ENCODE data around the gene FBXL16. TPM values are rescaled to one million over a fixed set of nuclear protein-coding genes. Genes with fewer than 3 reads are reported as not detected.

FBXL16 gene
- total RNA-seq, 1 experiment from 2014 or later, result 1.3 TPM

DNA sequence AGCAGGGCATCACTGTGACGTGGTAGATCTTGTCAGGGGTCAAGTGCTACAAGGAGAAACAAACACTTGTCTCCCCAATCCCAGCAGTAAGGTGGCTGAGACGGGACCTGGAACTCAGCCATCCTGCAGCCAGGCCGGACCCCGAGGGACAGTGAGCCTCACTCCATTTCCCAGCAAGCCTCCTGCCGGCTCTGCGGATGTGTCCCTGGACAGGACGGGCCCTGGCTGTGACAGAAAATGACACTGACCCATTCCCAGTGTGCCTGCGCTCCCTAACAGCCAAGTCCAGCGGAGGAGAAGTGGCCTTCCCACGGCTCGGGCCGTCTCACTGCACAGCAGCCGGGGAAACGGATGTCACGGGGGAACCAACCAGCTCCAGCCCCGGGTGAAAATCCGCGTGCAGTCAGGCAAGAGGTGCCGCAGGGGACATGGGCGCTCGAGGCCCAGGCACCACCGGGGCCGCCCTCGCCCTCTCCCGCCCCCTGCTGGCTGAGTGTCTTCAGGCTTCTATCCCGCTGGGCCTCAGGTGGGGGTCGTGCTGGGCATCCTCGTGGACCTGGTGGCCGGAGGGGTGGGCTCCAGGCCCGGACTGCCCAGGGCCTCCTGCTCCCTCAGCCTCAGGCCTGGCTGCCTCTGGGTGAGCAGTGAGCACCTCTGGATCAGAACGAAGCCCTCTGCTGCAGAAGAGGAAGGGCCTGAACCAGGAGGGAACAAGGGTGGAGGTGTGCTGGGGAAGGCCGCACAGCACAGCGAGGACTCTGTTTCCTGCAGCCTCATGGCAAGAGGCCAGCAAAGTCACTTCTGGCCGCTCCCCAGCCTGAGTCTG lies 28.0 kb upstream of the FBXL16 start:
- TF ChIP-seq, protein P1, sequence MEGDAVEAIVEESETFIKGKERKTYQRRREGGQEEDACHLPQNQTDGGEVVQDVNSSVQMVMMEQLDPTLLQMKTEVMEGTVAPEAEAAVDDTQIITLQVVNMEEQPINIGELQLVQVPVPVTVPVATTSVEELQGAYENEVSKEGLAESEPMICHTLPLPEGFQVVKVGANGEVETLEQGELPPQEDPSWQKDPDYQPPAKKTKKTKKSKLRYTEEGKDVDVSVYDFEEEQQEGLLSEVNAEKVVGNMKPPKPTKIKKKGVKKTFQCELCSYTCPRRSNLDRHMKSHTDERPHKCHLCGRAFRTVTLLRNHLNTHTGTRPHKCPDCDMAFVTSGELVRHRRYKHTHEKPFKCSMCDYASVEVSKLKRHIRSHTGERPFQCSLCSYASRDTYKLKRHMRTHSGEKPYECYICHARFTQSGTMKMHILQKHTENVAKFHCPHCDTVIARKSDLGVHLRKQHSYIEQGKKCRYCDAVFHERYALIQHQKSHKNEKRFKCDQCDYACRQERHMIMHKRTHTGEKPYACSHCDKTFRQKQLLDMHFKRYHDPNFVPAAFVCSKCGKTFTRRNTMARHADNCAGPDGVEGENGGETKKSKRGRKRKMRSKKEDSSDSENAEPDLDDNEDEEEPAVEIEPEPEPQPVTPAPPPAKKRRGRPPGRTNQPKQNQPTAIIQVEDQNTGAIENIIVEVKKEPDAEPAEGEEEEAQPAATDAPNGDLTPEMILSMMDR (IDR thresholded peaks at IDR 0.05; ENCODE audit: unreplicated experiment), result no peak
- no peak for DNase-seq
- Mint-ChIP-seq H3K4me1 (ENCODE audit: low read depth, unreplicated experiment) (no peaks in the 10 kb centered on the region), H3K36me3 (ENCODE audit: insufficient read depth, unreplicated experiment) (peaks cover 61% of the 10 kb centered on the region), H3K9me3 (ENCODE audit: low read depth, unreplicated experiment) (no peaks in the 10 kb centered on the region), H3K27ac (ENCODE audit: unreplicated experiment) (no peak overlapping the region), H3K27me3 (ENCODE audit: unreplicated experiment) (no peaks in the 10 kb centered on the region), H3K4me3 (ENCODE audit: low read depth, unreplicated experiment) (no peak overlapping the region)
- intact Hi-C loops (cut with micrococcal nuclease; ENCODE audit: unreplicated experiment), result no loop called here
- no TSS peak for BruUV-seq (replicated peaks)
- CTCF ChIA-PET, result no interaction called here

DNA sequence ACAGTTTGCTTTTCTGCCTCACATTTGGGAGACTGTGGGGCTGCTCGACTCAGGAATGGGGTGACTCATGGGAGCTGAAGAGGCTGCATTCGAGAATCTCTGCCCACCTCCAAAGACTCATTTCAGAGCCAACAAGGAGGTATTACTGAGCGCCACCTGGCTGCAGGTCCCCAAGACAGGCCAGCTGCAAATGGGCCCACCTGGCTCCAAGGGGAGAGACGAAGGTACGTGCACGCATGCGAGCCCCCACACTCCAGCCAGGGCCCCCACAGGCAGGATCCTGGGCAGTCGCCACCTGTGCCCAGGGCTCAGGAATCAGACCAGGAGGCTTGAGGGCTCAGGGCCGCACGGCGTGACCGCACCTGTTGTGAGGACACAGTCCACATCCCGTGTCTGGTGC lies 27.3 kb upstream of the FBXL16 start:
- Mint-ChIP-seq H3K27me3 (ENCODE audit: unreplicated experiment) (no peaks in the 10 kb centered on the region), H3K27ac (ENCODE audit: unreplicated experiment) (no peak overlapping the region), H3K36me3 (ENCODE audit: insufficient read depth, unreplicated experiment) (peaks cover 58% of the 10 kb centered on the region), H3K4me3 (ENCODE audit: low read depth, unreplicated experiment) (no peak overlapping the region), H3K9me3 (ENCODE audit: low read depth, unreplicated experiment) (no peaks in the 10 kb centered on the region), H3K4me1 (ENCODE audit: low read depth, unreplicated experiment) (no peaks in the 10 kb centered on the region)
- intact Hi-C loops (cut with micrococcal nuclease; ENCODE audit: unreplicated experiment), result no loop called here
- TF ChIP-seq, protein P1 (IDR thresholded peaks at IDR 0.05; ENCODE audit: unreplicated experiment), result no peak
- CTCF ChIA-PET, result interaction anchor here (0.7 kb wide), 1 partner anchor 52 kb away, joined by 3 read pairs; no protein-coding TSS in a partner anchor
- BruUV-seq (replicated peaks), result no TSS peak
- DNase-seq, result no peak

DNA sequence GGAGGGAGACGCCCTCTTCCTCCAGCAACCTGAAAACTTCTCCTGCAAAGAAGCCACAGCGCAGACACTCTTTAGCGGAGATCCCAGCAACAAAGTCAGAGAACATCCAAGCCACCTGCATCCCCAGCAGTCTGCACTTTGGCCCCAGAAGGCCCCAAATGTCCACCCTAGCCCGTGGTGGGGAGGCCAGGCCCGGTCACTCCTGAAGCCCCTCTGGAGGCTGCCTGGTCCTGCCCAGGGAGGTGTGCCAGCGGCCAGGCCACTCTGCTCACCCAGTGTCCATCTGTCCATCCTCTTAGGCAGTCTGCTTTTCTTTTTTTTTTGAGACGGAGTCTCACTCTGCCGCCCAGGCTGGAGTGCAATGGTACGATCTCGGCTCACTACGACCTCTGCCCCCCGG lies 26.7 kb upstream of the FBXL16 start:
- Mint-ChIP-seq H3K36me3 (ENCODE audit: insufficient read depth, unreplicated experiment) (peaks cover 59% of the 10 kb centered on the region), H3K27ac (ENCODE audit: unreplicated experiment) (no peak overlapping the region), H3K4me1 (ENCODE audit: low read depth, unreplicated experiment) (no peaks in the 10 kb centered on the region), H3K27me3 (ENCODE audit: unreplicated experiment) (no peaks in the 10 kb centered on the region), H3K9me3 (ENCODE audit: low read depth, unreplicated experiment) (no peaks in the 10 kb centered on the region), H3K4me3 (ENCODE audit: low read depth, unreplicated experiment) (no peak overlapping the region)
- DNase-seq, result no peak
- BruUV-seq (replicated peaks), result no TSS peak
- CTCF ChIA-PET, result interaction anchor here (0.7 to 1.2 kb wide), 2 partner anchors 9 to 52 kb away, joined by 3 read pairs; partner anchors contain the start of gene CIAO3
- TF ChIP-seq, protein P1 (IDR thresholded peaks at IDR 0.05; ENCODE audit: unreplicated experiment), result no peak
- intact Hi-C loops (cut with micrococcal nuclease; ENCODE audit: unreplicated experiment), result no loop called here

DNA sequence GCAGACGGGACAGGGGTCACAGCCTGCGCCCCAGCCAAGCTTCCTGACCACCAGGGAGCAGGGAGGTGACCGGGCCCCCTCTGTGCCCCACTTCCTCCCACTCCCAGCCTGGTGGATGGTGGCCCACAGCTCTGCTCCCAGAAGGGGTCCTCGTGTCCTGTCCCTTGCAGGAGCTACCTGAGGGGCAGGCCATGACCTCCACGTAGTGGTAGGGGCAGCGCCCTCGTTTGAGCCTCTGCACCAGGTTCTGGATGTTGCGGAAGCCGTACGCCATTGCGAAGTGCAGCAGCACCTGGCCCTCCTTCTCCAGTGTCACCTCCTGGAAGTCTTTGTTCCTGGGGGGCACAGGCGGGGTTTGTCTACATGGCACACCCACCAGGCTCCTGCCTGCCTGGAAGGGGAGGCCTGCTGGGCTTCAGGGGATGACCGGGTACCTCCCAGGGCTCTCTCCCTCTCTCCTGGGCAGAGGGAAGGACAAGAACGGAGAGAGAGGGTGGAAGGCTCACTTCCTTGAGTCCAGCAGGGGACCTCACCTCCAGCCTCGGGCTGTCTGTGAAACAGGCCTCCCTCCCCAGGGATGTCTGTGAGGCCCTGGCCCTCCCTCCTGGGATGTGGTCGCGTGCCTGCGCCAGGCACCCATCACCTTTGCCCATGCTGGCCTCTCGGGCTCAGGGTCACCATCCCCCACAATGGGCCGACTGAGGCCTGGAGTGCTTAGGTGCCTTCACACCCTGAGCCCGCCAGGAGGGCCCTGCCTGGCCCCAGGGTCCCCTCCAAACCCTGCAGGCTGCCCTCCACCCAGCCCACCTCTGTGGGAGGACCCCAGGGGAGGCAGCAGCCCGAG lies 25.3 kb upstream of the FBXL16 start:
- DNase-seq, result no peak
- H3K27me3 Mint-ChIP-seq (ENCODE audit: unreplicated experiment), result no peaks in the 10 kb centered on the region

More for the DNA sequence above, 25.3 kb upstream of the FBXL16 start:
- intact Hi-C loops (cut with micrococcal nuclease; ENCODE audit: unreplicated experiment), result no loop called here
- Mint-ChIP-seq H3K4me1 (ENCODE audit: low read depth, unreplicated experiment) (no peaks in the 10 kb centered on the region), H3K27ac (ENCODE audit: unreplicated experiment) (no peak overlapping the region), H3K36me3 (ENCODE audit: insufficient read depth, unreplicated experiment) (peaks cover 59% of the 10 kb centered on the region), H3K4me3 (ENCODE audit: low read depth, unreplicated experiment) (no peak overlapping the region), H3K9me3 (ENCODE audit: low read depth, unreplicated experiment) (no peaks in the 10 kb centered on the region)
- no TSS peak for BruUV-seq (replicated peaks)
- CTCF ChIA-PET, result interaction anchor here (0.6 to 1.2 kb wide), 2 partner anchors 10 to 23 kb away, joined by 3 to 5 read pairs; partner anchors contain the start of gene CIAO3
- TF ChIP-seq, protein P1 (IDR thresholded peaks at IDR 0.05; ENCODE audit: unreplicated experiment), result no peak

Measured in Calu3 (cell line).